Cortex of kidney (tissue), 1 donor: Measurements from ENCODE around the gene FOXP4.

Source experiments
- DNase-seq: peaks from one replicate; lab custom pipeline; 2025; lab: John Stamatoyannopoulos, UW

FOXP4 gene

GRCh38 chr6:41585605-41586004 is 39.4 kb downstream of the FOXP4 start:
- no peak for DNase-seq

GRCh38 chr6:41586252-41587007 is 40.2 kb downstream of the FOXP4 start:
- DNase-seq = no peak

GRCh38 chr6:41587131-41587879 is 41.1 kb downstream of the FOXP4 start:
- DNase-seq = no peak

GRCh38 chr6:41588111-41588510 is 41.9 kb downstream of the FOXP4 start:
- DNase-seq = no peak

- DNase-seq = no peak
These were observed 43.0 kb downstream of the FOXP4 start for GRCh38 chr6:41589223-41589622.

- DNase-seq = no peak
These were observed 43.7 kb downstream of the FOXP4 start for GRCh38 chr6:41589636-41590622.

- no peak for DNase-seq
These were observed 44.9 kb downstream of the FOXP4 start for GRCh38 chr6:41591122-41591521.

GRCh38 chr6:41591859-41592502 is 45.8 kb downstream of the FOXP4 start:
- DNase-seq = no peak

- no peak for DNase-seq
These were observed 47.2 kb downstream of the FOXP4 start for GRCh38 chr6:41593406-41593805.

GRCh38 chr6:41593839-41594238 is 47.7 kb downstream of the FOXP4 start:
- DNase-seq = no peak

GRCh38 chr6:41594326-41594725 is 48.1 kb downstream of the FOXP4 start:
- no peak for DNase-seq

- DNase-seq = no peak
These were observed 48.6 kb downstream of the FOXP4 start for GRCh38 chr6:41594766-41595165.

GRCh38 chr6:41595166-41595565 is 49.0 kb downstream of the FOXP4 start:
- DNase-seq = no peak

- no peak for DNase-seq
These were observed 50.0 kb downstream of the FOXP4 start for GRCh38 chr6:41596096-41596685.

GRCh38 chr6:41596807-41597206 is 50.6 kb downstream of the FOXP4 start:
- no peak for DNase-seq

GRCh38 chr6:41597246-41598000 is 51.2 kb downstream of the FOXP4 start:
- DNase-seq = no peak

GRCh38 chr6:41598670-41599014 is 52.5 kb downstream of the FOXP4 start:
- DNase-seq = no peak

GRCh38 chr6:41599015-41599851 is 53.1 kb downstream of the FOXP4 start:
- no peak for DNase-seq

GRCh38 chr6:41599852-41600445 is 53.8 kb downstream of the FOXP4 start:
- DNase-seq = no peak
